A549 (cell line): ENCODE data around the gene CCDC127. TPM values are rescaled to one million over a fixed set of nuclear protein-coding genes. Genes with fewer than 3 reads are reported as not detected.
"Not testable (repeated sequence)": the region's sequence is repeated elsewhere in the genome, so short reads cannot be mapped to it uniquely, and the experiment has no call there.

Source experiments
- ATAC-seq, 2 experiments: fragments of 200-7000 bp in 1 of 2; fragments of >200 bp in 1 of 2; cut with Nextera tagmentation in 1 of 2; cut with Tn5 transposase in 1 of 2; 3 replicates each; pipeline versions ENCODE4 v1.8.0 to v1.9.1; 2018 to 2020; ENCODE audit warnings: mild to moderate bottlenecking in 1 of 2, moderate library complexity in 1 of 2
- CTCF ChIA-PET: fragments of 300-600 bp; sonication (Branson Sonifier 250); formaldehyde crosslinking; extraction: SDS; loops from one replicate; lab custom pipeline; 2021; ENCODE audit warnings: antibody characterized with exemption, inconsistent platforms; lab: Yijun Ruan, JAX
- POLR2A ChIA-PET: fragments of 350-600 bp; formaldehyde crosslinking; extraction: SDS; loops from one replicate; lab custom pipeline; 2021; ENCODE audit warnings: antibody characterized with exemption, inconsistent platforms; lab: Yijun Ruan, JAX
- DNase-seq, 2 experiments: peaks; one replicate each; pipeline versions ENCODE4 v3.0.0 to v3.0.0-alpha.2; 2011 to 2016; ENCODE audit warnings: low read depth in 1 of 2, low spot score in 1 of 2
- FAIRE-seq: peaks from 2 replicates; lab custom pipeline; 2011; peaks lifted over from hg19 to GRCh38; lab: Jason Lieb, UNC
- H3K27ac ChIP-seq, 2 experiments: fragments of >200 bp; sonication (Bioruptor Twin); formaldehyde crosslinking; 3 replicates each; pipeline ENCODE4 v1.5.1; 2016 to 2017
- H3K4me1 ChIP-seq: fragments of >200 bp; sonication (Bioruptor Twin); formaldehyde crosslinking; 3 replicates; pipeline ENCODE4 v1.6.1; 2016
- H3K4me2 ChIP-seq: fragments of >200 bp; sonication (Bioruptor Twin); formaldehyde crosslinking; 3 replicates; pipeline ENCODE4 v1.6.1; 2016
- H3K4me3 ChIP-seq: fragments of >200 bp; sonication (Bioruptor Twin); formaldehyde crosslinking; 3 replicates; pipeline ENCODE4 v1.5.1; 2016
- H3K9me3 ChIP-seq: fragments of >200 bp; sonication (Bioruptor Twin); formaldehyde crosslinking; 3 replicates; pipeline ENCODE4 v1.6.1; 2016
- HES2 ChIP-seq: fragments of >200 bp; sonication (Bioruptor Twin); formaldehyde crosslinking; IDR thresholded peaks from 2 replicates; pipeline ENCODE4 v1.6.1; 2016
- KDM5A ChIP-seq: fragments of 200-600 bp; sonication (generic); IDR thresholded peaks from 2 replicates; pipeline ENCODE4 v1.6.1; 2016; ENCODE audit warnings: antibody characterized with exemption, mild to moderate bottlenecking
- ZC3H11A ChIP-seq: fragments of 450-650 bp; IDR thresholded peaks from 2 replicates; pipeline ENCODE4 v1.6.1; 2014; ENCODE audit warnings: antibody characterized with exemption, mild to moderate bottlenecking
- WGBS: methylation state at CpG from one replicate; pipeline ENCODE4 v1.1.6; 2017; ENCODE audit errors: missing lambda C conversion rate; 5-methylcytosine and 5-hydroxymethylcytosine counted together
- polyA plus RNA-seq, 4 experiments: library from polyadenylated mRNA; depleted of rRNA in 3 of 4; stranded (reverse); fragments of >200 nt; fragmentation: RNase III in 1 of 4; extraction: RNeasy Plus Mini Kit Qiagen cat#74134 plus additional on column Dnase treatment in 1 of 4; gene quantifications; 2 replicates in 3 of 4; 3 replicates in 1 of 4; pipeline ENCODE4 v1.2.3, GENCODE V29; 2011 to 2017

CCDC127 gene
- polyA plus RNA-seq, 2 of the 4 experiments (the other 2 are of a cell fraction), result 5.1 to 6.2 TPM

GRCh38 chr5:252546-252945, 34.6 kb upstream of the CCDC127 start:
- ChIA-PET POLR2A (no interaction called here), CTCF (no interaction called here)
- Histone ChIP-seq H3K4me2 (no peak overlapping the region), H3K4me3 (no peak overlapping the region), H3K4me1 (no peaks in the 10 kb centered on the region), H3K9me3 (no peaks in the 10 kb centered on the region; the same call in 2 of the 3 replicates), H3K27ac (no peak overlapping the region)
- WGBS, result 87% methylated on average over 10 of the region's 10 CpGs
- TF ChIP-seq ZC3H11A (no peak), HES2 (no peak), KDM5A (no peak)
- DNase-seq (no peak), ATAC-seq (no peak), FAIRE-seq (no peak)

GRCh38 chr5:251975-252374, 34.0 kb upstream of the CCDC127 start:
- DNase-seq, H3K4me3 ChIP-seq, H3K4me2 ChIP-seq, POLR2A ChIA-PET, CTCF ChIA-PET, H3K27ac ChIP-seq, ATAC-seq, H3K4me1 ChIP-seq, H3K9me3 ChIP-seq, FAIRE-seq: not testable (repeated sequence)
- WGBS, result 88% methylated on average over 11 of the region's 11 CpGs

- H3K4me3 ChIP-seq, H3K4me2 ChIP-seq, POLR2A ChIA-PET, DNase-seq, H3K27ac ChIP-seq, FAIRE-seq, CTCF ChIA-PET, H3K4me1 ChIP-seq, H3K9me3 ChIP-seq: not testable (repeated sequence)
- ATAC-seq, result 0 out of 6 replicates have a peak, but pooled peaks of 1 of the 2 experiments have one; percentile 30
- WGBS, result 80% methylated on average over 8 of the region's 8 CpGs
Observed at GRCh38 chr5:251538-251937, 33.6 kb upstream of the CCDC127 start.

GRCh38 chr5:251016-251415, 33.1 kb upstream of the CCDC127 start:
- H3K4me3 ChIP-seq, POLR2A ChIA-PET, H3K27ac ChIP-seq, H3K4me1 ChIP-seq, H3K4me2 ChIP-seq, FAIRE-seq, H3K9me3 ChIP-seq, DNase-seq: not testable (repeated sequence)
- peak in 1 of 2 experiments; percentile 19; a peak in 1 of 6 replicates for ATAC-seq
- CTCF ChIA-PET, result interaction anchor here (0.8 kb wide), 1 partner anchor 31 kb away, joined by 3 read pairs; no protein-coding TSS in a partner anchor
- WGBS, result 95% methylated on average over 10 of the region's 12 CpGs

GRCh38 chr5:250396-250795, 32.4 kb upstream of the CCDC127 start:
- H3K27ac ChIP-seq, H3K4me3 ChIP-seq, FAIRE-seq, H3K9me3 ChIP-seq, DNase-seq, ATAC-seq, H3K4me1 ChIP-seq, POLR2A ChIA-PET, H3K4me2 ChIP-seq: not testable (repeated sequence)
- CTCF ChIA-PET, result interaction anchor here (0.6 to 0.8 kb wide), 2 partner anchors 17 to 32 kb away, joined by 3 read pairs; no protein-coding TSS in a partner anchor
- 97% methylated on average over 9 of the region's 9 CpGs for WGBS

- CTCF ChIA-PET, result interaction anchor here (1.0 kb wide), 1 partner anchor 11 kb away, joined by 3 read pairs; no protein-coding TSS in a partner anchor
Observed at GRCh38 chr5:245717-246116, 27.8 kb upstream of the CCDC127 start.

GRCh38 chr5:243683-244367, 25.9 kb upstream of the CCDC127 start:
- H3K27ac ChIP-seq, H3K4me3 ChIP-seq, H3K4me2 ChIP-seq, DNase-seq, H3K4me1 ChIP-seq, ATAC-seq, H3K9me3 ChIP-seq, FAIRE-seq, CTCF ChIA-PET, POLR2A ChIA-PET: not testable (repeated sequence)
- 94% methylated on average over 12 of the region's 12 CpGs for whole genome bisulfite sequencing

More at GRCh38 chr5:245717-246116, 27.8 kb upstream of the CCDC127 start:
- POLR2A ChIA-PET, H3K9me3 ChIP-seq, H3K4me1 ChIP-seq, DNase-seq, ATAC-seq, H3K27ac ChIP-seq, FAIRE-seq, H3K4me2 ChIP-seq, H3K4me3 ChIP-seq: not testable (repeated sequence)
- WGBS, result 87% methylated on average over 5 of the region's 5 CpGs

GRCh38 chr5:241045-241669, 23.2 kb upstream of the CCDC127 start:
- H3K4me1 ChIP-seq, H3K27ac ChIP-seq, POLR2A ChIA-PET, H3K9me3 ChIP-seq, H3K4me3 ChIP-seq, ATAC-seq, H3K4me2 ChIP-seq, FAIRE-seq, DNase-seq: not testable (repeated sequence)
- CTCF ChIA-PET, result interaction anchor here (1.4 kb wide), 1 partner anchor 23 kb away, joined by 4 read pairs; the partner anchor contains the start of genes CCDC127 and SDHA
- WGBS, result 88% methylated on average over 13 of the region's 13 CpGs

GRCh38 chr5:240550-240949, 22.6 kb upstream of the CCDC127 start:
- H3K4me1 ChIP-seq, ATAC-seq, H3K27ac ChIP-seq, H3K4me3 ChIP-seq, POLR2A ChIA-PET, FAIRE-seq, H3K9me3 ChIP-seq, DNase-seq, H3K4me2 ChIP-seq: not testable (repeated sequence)
- 99% methylated on average over 7 of the region's 7 CpGs for WGBS
- CTCF ChIA-PET, result interaction anchor here (1.4 kb wide), 1 partner anchor 22 kb away, joined by 4 read pairs; the partner anchor contains the start of genes CCDC127 and SDHA

- H3K27ac ChIP-seq, H3K4me2 ChIP-seq, POLR2A ChIA-PET, H3K4me1 ChIP-seq, DNase-seq, H3K4me3 ChIP-seq, H3K9me3 ChIP-seq, CTCF ChIA-PET, ATAC-seq, FAIRE-seq: not testable (repeated sequence)
- WGBS, result 91% methylated on average over 8 of the region's 8 CpGs
Observed at GRCh38 chr5:237931-238330, 20.0 kb upstream of the CCDC127 start.
